HG02884 (cell line): ENCODE measurements around the gene GSTM1.
A peak's percentile ranks its signal among the peaks of the same experiment; 100 is the strongest.

ENCODE experiments used
- ATAC-seq: cut with Tn5 transposase; IDR thresholded peaks from one replicate; pipeline ENCODE4 v1.9.1; 2021; ENCODE audit warnings: mild to moderate bottlenecking, moderate library complexity; ENCODE audit not compliant: unreplicated experiment

GSTM1 gene

GRCh38 chr1:109687641-109688499 is at the start of gene GSTM1:
TSS of gene GSTM1 (plus strand) at chr1:109687817. CDS start at chr1:109687874, 57 bp downstream.
- peak; percentile 98 for ATAC-seq

DNA sequence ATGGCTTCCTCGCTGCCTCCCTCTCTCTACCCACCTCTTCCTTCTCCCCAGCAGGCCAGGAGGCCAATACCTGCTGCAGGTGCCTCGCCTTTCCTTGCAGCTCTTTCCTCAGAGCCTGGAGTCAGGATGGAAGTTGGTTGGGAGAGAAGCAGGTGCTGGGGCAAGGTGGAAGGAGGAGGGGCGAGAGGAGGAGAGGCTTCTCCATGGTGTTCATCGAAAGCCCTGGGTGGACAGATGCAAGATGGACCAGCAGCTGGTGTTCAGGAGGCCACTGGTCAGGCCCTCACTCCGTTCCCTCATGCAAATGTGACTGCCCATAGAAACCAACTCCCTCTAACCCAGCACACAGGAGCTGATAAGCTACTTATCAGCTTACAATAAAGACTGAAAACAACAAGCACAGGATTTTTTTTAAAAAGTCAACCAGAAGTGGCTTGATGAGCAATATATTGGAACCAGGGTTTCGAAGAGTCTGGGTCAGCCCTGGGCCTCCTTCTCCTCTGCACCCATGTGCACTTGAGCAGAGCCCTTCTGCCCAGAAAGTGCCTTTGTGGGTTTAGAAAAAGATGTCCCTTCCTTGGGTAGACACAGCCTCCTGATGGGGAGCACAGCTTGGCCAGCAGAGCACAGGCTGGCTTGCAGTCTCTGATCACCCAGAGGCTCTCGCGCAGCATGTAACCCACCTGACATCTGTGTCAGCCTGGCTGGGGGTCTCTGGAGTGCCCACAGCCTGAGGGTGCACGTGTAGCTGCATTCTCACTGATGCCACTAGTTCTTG is 48.4 kb upstream of the GSTM1 start:
- ATAC-seq, result no peak

DNA sequence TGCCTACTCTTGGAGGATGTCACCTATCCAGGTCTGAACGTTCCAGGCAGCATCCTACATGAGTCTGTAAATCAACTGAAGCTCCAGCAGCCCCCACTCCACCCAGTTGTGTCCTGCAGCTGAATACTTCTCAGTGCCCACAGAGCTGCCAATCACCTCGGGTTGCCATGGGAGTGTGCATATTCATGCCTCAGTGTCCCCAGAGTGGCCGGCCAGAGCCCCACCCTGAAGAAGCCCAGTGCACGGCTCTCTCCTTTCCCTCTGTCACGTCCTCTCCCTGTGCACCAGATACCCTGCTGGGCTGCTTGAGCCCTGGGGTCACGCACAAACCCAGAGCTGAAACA is 47.8 kb upstream of the GSTM1 start:
- ATAC-seq, result no peak

- no peak for ATAC-seq
Observed at GRCh38 chr1:109640285-109640865, 47.2 kb upstream of the GSTM1 start.

DNA sequence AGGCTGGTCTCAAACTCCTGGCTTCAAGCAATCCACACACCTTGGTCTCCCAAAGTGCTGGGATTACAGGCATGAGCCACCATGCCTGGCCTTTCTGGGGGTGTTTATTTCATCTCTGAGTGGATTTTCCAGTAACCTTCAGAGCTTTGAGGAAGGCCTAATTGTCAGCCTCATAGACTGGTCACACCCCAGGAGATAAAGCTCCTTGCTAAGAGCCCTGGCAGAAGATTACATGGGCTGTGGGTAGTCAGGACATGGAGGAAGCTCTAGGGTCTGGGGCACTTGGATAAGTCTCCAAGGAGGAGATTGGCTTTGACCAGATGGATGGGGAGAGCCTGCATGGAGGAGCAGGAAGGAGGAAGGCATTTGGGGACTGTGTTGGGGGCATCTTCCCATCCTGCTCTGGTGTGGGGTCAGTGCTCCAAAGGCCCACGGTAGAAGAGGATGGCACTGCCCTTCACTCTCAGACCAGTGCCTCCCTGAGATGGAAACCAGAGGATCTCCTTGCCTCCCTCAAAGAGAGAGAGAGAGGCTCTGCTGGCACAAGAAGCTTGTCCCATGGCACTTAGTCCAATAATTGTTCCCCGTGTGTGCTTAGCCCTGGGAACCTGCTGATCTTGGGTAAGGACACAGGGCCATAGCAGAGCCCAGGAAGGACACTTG is 46.4 kb upstream of the GSTM1 start:
- ATAC-seq, result no peak

DNA sequence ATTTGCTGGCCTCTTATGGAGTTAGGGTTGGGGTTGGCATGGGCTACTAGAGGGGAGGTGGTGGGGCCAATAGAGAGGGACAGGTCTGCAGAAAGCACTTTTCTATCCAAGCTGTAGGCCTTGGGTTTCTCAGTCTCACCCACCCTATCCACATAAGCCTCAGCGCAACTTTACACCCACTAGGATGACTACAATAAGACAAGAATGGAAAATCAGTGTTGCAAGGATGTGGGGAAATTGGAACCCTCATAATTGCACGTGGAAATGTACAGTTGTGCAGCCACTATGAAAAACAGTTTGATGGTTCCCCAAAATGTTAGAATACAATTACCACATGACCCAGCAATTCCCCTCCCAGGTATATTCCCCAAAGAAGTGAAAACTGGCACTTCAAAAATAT is 45.8 kb upstream of the GSTM1 start:
- ATAC-seq, result no peak

DNA sequence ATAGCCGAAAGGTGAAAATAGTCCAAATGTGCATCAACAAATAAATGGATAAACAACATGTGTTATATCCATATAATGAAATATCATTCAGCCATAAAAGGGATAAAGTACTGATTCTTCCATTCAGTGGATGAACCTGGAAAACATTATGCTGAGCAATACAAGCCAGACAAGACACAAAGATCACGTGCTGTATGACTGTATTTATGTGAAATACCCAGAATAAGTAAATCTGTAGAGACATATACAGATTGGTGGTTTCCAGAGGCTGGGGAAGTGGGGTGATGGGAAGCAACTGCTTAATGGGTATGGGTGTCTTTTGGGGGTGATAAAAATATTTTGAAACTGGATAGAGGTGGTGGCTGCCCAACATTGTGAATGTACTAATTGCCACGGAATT is 45.0 kb upstream of the GSTM1 start:
- no peak for ATAC-seq

DNA sequence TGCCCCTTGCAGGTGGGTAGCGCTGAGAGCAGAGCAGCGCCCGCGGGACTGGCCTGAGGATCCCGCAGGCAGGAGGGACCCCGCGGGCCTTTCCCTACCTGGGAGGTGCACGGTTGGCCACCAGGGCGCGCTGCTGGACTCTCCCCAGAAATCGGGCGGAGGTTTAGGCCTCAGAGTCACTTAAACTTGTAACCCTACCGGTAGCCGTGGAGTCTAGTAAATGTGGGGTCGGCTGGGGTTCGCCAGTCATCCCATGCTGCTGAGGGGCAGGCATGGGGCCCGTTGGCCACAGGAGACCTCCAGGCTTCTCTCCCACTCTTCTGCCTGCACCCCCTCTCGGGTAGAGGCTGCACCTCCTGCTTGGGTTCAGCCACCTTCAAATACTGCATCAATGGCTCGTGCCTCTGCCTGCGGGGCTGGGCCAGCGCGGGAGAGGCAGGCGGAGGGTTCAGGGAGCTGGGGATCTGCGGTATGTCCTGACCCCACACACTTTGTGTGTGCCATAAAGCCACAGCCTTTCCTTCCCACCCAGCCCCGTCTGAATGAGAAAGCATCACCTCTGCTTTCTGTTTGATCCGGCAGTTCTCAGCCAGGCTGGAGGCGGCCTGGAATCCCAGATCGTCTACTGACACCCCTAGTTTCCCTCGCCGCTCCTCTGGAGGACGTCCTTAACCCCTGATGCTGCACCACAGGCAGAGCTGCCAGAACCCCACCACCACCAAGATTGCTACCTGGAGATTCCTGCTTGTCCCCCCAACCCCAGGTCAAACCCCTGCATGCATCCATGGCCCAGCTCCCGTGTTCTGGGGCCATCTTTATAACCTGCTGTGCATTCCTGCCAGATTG is 44.0 kb upstream of the GSTM1 start:
- peak; percentile 96 for ATAC-seq

DNA sequence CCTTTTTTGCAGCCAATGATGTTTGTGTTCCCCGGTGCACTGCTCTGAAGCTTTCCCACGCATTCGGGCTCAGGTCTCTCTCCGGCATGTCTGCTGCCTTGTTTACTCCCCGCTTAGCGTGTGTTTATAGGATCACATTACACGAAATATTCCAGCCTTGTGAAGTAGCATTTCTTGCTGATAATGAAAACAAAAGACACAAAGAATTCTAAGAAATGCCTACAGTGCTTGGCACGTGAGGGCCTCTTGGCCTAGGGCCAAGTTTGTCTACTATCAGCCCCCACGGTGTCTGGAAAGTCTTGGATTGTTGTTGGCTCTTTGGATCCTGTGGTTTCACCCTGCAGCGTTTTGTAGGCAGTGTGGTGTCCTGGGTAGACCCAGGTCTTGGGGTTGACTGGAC is 42.9 kb upstream of the GSTM1 start:
- no peak for ATAC-seq

- ATAC-seq, result no peak
Observed at GRCh38 chr1:109649491-109649914, 38.1 kb upstream of the GSTM1 start.

DNA sequence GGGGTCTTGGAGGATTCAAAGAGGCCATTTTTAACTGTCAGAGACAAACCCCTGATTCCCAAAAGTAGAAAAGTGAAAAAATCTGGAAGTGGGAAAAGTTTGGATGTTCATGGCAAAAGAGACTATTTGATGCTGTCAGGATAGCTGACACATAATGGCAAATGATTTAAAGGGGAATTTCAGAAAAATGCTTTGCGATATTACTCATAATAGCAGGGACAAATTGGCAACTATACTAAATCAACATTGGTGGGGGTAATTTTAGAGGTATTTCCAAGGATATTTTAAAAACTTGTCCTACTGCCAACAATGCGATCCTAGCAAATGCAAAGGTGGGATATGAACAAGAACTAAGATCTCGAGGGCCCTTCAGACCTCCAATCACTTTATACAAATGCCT is 37.0 kb upstream of the GSTM1 start:
- no peak for ATAC-seq

DNA sequence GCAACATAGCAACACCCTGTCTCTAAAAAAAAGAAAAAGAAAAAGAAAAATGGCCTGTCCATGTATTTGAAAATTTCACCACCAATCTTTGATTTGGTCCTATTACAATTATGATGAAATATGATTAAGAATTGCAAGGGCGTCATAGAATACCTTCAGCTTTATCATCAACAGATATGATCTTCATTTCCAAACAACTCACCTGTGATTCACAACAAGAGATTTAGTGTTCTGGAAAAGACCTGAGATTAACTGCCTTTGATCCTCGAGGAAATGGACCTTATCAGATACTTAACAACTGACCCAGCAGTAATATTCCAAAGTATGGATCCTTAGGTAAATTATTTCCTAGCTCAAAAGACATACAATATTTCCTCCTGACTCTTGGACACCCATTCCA is 35.2 kb upstream of the GSTM1 start:
- ATAC-seq, result no peak

DNA sequence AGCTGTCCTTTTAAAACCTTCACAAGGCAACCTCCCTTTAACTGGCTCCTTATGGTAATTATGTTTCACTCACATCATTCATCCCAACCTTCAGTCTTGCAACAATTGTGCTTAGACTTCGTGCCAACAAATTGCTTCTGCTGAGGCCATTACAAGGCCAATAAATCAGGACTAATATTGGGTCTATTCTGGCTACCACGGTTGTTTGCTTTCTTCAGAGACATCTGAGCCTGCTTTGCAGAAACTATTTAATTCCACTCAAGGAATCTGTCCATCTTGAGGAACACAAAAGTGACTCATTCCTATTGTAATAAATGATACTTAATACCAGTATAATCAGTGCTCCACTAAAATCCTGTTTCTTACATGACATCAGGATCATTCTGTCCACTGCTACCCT is 34.3 kb upstream of the GSTM1 start:
- ATAC-seq, result no peak

GRCh38 chr1:109654519-109654918 is 33.1 kb upstream of the GSTM1 start:
- no peak for ATAC-seq

DNA sequence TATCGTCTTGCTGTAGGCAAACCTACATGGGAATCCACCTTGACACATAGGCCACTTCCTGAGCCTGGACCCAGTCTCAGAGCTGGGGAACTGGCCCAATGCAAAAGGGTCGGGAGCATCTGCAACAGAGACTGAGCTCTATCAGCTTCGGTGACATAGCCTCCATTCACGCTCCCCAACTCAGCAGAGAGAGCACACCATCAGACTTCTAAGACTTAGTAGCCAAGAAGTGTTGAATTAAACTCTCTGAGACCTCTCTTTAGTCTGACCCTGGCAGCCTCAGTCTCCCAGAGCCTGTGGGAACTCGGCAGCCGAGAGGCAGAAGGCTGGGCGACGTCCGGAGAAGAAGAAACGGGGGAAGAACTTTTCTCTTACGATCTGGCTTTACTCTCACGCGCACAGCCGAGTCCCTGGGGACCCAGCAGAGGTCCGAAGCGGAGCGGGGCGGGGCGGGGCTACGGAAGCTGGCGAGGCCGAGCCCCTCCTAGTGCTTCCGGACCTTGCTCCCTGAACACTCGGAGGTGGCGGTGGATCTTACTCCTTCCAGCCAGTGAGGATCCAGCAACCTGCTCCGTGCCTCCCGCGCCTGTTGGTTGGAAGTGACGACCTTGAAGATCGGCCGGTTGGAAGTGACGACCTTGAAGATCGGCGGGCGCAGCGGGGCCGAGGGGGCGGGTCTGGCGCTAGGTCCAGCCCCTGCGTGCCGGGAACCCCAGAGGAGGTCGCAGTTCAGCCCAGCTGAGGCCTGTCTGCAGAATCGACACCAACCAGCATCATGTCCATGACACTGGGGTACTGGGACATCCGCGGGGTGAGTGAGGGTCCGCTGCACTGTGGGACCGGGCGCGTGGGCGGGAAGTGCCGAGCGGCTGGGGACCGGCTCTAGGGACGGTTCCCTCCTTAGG is 31.8 kb upstream of the GSTM1 start, which contains the start of gene GSTM4:
GSTM4 (plus strand) TSS at position 485 of the 905 bp plus-strand sequence; CDS start at position 776, 291 bp downstream.
- peak; percentile 82 for ATAC-seq

DNA sequence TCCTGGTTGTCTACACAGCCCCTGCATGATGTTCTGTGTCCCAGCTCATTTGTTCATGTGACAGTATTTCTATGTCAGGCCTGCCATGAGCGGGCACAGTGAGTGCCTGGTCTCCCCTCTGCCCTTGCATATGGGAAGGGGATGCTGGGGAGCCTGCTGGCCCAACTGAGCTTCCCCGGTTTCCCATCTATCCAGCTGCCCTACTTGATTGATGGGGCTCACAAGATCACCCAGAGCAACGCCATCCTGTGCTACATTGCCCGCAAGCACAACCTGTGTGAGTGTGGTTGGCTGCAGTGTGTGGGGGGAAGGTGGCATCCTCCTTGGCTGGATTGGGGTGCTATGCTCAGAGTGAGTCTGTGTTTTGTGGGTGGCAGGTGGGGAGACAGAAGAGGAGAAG is 30.2 kb upstream of the GSTM1 start:
- ATAC-seq, result no peak

DNA sequence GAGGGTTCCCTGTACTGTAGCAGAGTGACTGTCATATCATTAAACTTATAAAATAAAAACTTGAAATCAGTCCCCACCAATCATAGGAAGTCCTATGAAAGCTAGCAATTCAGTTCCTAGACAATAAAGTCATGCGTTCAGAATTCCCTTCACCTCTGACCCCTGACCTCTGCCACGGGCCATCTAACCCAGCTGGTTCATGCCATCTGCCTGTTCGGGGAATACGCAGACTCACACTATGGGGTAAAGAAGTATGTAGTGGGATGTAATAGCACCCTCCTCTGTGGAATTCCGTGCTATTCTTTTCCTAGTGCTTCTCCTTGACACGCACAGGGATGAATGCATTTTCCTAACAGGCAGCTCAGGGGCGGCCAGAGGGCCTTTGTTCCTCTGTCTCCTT is 29.6 kb upstream of the GSTM1 start:
- ATAC-seq, result no peak

- no peak for ATAC-seq
Observed at GRCh38 chr1:109658533-109659042, 29.0 kb upstream of the GSTM1 start.

GRCh38 chr1:109659145-109659544 is 28.5 kb upstream of the GSTM1 start:
- ATAC-seq, result no peak
